K562 (cell line): Measurements from ENCODE around the gene SNW1.

Source experiments
- CHD4 ChIP-seq: fragments of 200-600 bp; sonication (generic); IDR thresholded peaks from 3 replicates; pipeline ENCODE4 v1.6.1; 2012; ENCODE audit warnings: low read depth, mild to moderate bottlenecking, mixed read lengths, low read length, inconsistent platforms; ENCODE audit not compliant: insufficient read depth, insufficient replicate concordance, poor library complexity, severe bottlenecking
- GTF2A2 ChIP-seq: IDR thresholded peaks from 2 replicates; pipeline ENCODE4 v1.6.1; 2016; ENCODE audit warnings: mild to moderate bottlenecking, missing genetic modification characterization, missing compliant biosample characterization
- MEF2A ChIP-seq: IDR thresholded peaks from 2 replicates; pipeline ENCODE4 v1.6.1; 2011; ENCODE audit warnings: low read depth, mild to moderate bottlenecking, low read length, moderate library complexity; ENCODE audit not compliant: control insufficient read depth
- TF ChIP-seq, protein P1 (sequence below): sonication (generic); formaldehyde crosslinking; IDR thresholded peaks from 2 replicates; pipeline ENCODE4 v1.9.0; 2022; ENCODE audit warnings: mild to moderate bottlenecking, missing genetic modification reagents

DNA sequence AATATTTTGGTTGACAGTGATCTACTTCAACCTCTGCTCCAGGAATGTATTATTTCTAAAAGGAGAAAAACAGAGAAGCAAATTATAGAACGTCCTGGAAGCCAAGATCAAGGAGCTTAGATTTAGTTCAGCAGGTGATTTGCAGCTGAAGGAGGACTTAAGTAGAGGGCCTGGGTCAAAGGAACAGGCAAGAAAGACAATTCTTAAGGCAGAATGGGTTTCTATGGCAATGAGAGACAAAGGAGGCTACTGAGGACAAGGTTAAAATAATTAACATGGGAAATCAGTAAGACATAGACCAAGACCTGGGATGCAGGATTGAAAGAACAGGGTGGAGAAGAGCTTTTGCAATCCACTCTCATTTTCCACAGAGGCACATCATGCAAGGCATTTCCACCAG lies 2.4 kb upstream of the SNW1 start:
- no peak for TF ChIP-seq GTF2A2
- TF ChIP-seq, protein P1, sequence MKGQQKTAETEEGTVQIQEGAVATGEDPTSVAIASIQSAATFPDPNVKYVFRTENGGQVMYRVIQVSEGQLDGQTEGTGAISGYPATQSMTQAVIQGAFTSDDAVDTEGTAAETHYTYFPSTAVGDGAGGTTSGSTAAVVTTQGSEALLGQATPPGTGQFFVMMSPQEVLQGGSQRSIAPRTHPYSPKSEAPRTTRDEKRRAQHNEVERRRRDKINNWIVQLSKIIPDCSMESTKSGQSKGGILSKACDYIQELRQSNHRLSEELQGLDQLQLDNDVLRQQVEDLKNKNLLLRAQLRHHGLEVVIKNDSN (CRISPR knock-in tag), result no peak
- no peak for TF ChIP-seq CHD4
- TF ChIP-seq MEF2A, result no peak
